GDM1 (cell line): ENCODE results near the gene PDLIM5.
"Not testable (repeated sequence)": the region's sequence is repeated elsewhere in the genome, so short reads cannot be mapped to it uniquely, and the experiment has no call there.

Experiments
- DNase-seq: peaks from one replicate; lab custom pipeline; 2025; lab: John Stamatoyannopoulos, UW

PDLIM5 gene

DNA sequence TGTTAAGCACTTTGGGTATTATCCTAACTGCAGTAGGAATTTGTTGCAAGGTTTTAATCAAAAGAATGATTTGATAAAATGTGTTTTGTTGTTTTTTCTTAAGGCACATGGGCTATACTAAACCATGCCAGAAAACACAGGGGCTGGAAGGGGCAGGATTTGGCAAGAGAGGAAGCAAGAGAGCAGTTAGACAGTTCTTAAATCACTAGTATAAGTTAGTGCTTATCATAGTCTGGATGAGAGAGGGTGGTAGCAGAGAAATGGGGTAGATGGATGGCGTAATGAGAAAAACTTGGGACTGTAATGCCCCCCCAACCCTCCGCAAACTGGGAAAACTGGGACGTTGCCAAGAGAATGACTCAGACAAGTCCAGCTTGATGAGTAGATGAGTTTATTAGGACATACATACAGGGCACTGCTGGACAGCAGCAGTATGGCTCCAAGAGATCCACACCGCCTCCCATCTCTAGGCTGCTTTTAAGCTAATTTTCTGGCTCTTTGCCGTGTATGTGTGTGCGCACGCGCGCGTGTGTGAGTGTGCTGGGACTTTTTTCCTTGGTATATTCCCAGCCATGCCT lies 151.5 kb downstream of the PDLIM5 start:
- no peak for DNase-seq

DNA sequence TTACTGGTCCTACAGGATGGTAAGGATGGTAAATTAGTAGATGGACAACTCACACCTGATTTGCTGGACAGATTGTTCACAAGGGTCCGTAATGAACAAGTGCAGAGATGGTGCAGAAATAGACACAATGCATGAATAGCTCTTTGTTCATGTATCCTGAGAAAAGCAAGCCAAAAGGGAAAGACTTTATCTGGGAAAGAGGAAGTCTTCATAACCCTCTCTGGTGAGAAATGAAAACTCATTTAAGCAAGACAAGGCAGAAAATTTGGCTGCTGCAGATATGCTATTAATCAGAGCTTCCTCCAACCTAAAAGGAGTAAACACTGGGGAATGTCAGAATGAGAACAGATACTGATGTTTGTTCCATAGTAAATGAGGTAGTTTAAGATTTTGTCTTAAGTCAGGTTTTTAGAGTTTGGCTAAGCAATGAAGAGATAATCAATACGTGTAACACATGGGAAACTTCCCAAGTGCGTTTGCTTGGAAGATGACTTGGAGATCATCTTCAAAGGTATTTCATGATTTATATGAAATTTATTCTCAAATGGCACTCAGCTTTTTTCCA lies 153.6 kb downstream of the PDLIM5 start:
- DNase-seq: no peak

DNA sequence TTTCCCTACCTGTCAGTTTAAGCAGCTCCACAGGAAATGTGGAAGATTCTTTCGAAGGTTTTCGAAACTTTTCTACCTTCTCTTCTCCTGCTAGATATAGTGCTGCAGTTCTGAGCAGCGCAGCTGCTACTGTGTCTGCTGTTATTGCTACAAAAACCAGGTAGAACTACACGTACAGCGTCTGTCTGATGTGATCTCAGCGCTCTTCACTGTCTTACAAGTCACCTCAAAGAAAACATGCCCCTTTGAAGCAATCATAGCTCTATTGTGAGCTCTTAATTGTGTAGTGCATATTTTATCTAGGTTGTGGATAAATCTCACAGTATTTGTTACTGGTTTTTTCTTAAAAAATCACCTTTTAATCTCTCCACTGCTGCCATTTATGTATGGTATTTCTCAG lies 158.4 kb downstream of the PDLIM5 start:
- DNase-seq: no peak

DNA sequence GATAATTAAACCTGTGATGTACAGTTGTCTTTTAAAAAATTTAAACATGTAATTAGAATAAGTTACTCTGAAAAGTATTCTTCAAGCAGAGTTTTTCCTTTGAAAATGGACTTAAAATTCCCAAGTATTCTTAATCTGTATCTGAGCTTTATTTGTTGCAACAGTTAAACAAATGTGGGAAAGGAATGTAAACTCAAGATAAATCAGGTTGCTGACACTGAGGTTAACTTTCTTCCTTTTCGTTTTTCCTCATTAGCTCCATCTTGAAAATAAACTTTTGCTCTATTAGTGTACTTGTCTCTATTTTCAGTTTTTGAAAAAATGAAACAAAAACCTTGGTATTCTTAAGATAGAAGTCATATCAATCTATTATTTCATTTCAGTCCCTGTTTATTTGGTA lies 161.5 kb downstream of the PDLIM5 start:
- no peak for DNase-seq

DNA sequence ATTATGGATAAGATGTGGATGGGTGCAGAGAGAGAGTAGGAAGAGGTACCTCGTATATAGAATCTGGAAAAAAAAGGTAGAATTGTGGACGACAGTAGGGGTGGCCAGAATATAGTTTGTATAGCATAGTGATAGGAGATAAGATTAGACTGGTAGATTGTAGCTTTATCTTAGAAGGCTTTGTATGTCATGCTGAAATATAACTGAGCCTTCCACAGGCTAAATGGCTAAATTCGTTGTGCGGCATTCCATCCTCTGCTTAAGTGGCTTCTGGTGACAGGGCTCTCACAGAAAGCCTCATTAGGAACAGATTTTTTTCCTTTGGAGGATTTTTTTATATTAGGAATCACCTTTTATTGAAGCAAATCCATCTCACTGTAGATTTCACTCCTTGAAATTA lies 163.7 kb downstream of the PDLIM5 start:
- DNase-seq: no peak

DNA sequence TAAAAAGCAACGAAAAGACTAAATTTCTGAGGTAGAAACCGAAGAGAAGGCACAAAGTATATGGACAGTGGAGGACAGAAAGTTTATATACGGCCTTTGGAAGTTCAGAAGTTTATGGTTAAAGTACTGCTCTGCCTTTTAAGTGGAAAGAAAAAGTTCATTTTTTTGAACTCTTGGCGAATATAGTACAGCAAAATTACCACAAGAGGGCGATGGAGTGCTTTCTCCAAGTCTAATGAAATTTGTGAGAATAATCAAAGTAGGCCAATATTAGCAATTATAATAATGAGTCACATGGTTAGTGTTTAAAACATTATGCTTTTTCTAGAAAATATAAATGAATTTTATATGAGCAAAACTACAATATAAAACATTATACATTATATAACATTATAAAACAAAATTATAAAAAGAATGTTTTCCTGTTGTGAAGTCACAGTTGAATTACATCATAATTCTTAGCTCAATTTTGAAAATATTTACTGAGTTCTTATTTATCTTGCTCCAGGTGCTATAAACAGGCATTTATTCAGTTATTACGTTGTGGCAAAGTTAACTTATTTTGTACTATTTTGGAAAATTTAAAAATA lies 169.8 kb downstream of the PDLIM5 start:
- DNase-seq: no peak

DNA sequence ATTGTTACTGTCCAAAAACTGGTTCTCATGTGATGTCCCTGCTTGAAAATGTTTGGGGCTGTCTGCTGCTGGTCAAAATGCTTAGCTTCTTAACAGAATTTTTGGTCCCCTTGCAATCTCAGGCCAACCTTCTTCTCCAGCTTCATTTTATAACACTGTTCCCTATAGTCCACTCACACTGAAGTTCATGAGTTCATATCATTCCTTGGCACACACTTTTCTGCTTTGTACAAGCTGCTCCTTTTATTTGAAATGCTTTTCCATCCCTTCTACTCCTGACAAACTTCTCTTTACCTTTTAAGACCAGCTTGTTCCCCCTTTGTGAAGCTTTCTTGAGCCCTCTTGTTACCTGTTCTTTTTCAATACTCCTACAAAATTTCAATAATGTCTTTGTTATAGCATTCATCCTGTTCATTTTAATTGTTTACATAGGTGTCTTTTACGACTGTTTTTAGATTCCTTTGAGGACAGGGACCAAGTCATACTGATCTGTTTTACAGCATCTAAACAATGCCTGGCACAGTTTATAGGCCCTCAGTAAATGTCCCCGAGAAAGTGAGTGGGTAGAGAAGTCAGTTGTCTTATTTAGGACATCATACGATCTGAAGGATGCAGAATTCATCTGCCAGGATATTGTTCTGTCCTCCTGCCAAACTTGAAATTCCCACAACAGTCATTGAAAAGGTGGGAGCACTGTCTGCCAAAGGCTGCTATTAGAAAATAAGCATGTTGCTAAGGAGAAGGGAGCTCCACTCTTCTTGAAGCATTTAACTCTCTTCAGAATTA lies 171.6 kb downstream of the PDLIM5 start:
- no peak for DNase-seq

DNA sequence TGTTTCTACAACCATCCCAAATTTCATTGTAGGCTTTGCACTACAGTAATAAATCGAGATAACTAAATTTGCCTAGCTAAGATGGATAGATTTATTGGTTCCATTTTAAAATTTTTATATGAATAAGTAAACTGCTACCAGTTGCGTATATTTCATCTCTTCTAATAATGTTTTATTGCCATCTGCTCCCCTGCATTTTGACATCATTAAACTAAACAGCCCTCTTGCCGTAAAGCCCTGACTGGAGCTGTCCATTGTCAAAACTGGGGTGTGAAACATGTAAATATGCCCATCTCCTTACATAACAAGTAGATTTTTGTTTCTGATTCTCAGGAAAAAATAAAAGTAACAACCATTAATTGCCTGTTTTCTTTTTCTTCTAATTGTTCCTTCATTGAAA lies 175.2 kb downstream of the PDLIM5 start:
- no peak for DNase-seq

DNA sequence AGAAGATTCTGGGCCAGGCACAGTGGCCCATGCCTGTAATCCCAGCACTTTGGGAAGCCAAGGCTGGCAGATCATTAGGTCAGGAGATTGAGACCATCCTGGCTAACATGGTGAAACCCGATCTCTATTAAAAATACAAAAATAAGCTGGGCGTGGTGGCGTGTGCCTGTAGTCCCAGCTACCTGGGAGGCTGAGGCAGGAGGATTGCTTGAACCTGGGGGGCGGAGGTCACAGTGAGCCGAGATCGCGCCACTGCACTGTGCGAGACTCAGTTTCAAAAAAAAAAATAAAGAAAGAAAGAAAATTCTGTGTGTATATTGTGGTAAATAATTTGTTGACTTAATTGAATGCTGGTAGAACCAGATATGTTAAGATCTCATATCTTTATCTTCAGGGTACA lies 177.3 kb downstream of the PDLIM5 start:
- DNase-seq: not testable (repeated sequence)

DNA sequence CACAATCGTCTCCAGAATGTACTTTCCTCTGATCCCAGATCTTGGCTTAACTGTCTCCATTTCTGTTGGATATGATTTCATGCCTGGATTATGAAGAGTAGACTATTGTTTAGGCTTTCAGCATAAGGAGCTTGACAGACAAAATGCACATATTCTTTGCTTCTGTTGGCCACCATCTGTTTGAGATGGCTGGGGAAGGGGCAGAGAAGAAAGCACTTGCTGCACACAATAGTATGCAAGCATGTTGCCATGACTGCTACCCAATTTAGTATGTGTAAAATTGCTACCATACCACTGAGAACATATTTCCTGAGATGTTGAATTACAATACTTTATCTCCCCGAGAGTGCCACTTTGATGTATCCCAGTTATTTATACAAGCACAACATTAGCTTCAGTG lies 178.1 kb downstream of the PDLIM5 start:
- DNase-seq: no peak

DNA sequence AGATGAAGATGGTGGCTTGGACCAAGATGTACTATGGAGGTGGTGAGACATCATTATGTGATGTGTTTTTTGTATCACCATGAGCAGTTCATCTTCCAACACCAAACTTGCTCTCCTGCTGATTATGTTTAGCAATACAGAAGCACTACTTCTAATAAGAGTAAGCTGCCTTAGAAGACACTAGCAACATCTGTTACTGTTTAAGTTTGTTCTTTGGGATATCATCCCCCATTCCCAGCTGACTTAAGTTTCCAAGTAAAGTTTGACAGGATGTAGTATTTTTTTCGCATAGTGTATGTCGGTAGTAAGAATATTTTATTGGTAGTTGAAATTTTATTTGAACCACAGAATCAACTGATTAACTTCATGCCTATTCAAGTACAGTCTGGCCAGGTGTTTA lies 182.5 kb downstream of the PDLIM5 start:
- no peak for DNase-seq

DNA sequence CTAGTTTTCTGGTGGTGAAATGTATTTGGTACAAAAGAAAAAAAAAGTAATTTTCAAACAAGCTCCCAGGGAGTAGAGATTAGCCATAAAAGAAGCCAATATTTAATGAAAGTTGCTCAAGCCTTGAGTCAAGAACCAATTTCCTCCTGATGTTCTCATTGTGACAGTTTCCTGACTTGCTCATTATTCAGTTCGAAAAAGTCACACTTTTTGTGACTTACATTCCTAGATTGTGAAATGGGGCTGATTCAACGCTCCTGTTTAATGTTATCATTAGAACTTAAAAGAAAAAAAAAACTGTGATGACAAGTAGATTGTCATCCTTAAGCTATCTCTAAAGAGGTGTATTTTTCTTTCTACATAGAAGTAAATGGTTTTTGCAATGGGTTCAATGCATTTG lies 183.4 kb downstream of the PDLIM5 start:
- no peak for DNase-seq

DNA sequence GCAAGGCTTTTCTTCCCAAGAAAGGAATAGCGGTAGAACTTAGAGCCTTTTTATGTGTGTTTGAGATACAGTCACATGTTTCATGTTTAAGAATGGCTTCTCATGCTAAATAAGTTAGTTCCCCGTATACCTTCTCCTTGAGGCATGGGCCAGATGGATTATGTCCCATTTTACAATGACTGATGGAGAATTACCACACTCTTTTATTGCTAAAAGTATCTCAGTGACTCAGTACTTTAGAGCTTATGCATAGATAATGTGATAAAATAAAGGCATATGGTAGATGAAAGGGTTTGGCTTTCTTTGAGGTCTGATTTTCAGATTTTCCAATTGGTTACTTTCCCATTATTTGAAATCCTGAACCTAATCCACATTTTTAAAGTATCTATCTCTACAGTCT lies 184.3 kb downstream of the PDLIM5 start:
- no peak for DNase-seq

DNA sequence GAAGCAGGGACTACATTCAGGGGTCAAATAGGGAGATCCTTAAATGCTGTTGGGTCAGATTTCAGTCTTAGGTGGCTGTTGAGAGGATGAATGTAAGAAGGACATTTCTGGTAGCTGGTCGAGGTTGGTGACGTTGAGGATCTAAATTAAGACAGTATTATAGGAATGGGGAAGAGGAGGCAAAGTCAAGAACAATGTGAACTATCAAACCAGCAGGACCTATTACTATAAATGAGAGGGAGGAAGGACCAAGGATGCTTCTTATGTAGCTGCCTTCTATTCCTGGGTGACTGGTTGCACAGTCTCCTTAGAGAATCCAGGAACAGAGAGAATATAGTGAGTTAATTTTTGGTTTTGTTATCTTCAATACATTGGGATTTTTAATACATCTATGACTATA lies 187.6 kb downstream of the PDLIM5 start:
- no peak for DNase-seq

DNA sequence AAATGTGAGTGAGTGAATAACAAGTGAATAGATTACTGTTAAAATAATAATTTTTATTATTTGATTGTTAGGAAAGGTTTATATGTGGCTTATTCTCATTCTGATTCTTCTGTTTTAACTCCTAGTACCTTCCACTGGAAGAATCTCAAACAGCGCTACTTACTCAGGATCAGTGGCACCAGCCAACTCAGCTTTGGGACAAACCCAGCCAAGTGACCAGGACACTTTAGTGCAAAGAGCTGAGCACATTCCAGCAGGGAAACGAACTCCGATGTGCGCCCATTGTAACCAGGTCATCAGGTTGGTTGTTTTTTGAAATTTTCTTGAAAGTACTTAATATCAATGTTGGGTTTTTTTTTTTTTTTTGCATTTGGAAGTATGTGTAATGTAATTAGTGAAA lies 188.4 kb downstream of the PDLIM5 start:
- DNase-seq: no peak

DNA sequence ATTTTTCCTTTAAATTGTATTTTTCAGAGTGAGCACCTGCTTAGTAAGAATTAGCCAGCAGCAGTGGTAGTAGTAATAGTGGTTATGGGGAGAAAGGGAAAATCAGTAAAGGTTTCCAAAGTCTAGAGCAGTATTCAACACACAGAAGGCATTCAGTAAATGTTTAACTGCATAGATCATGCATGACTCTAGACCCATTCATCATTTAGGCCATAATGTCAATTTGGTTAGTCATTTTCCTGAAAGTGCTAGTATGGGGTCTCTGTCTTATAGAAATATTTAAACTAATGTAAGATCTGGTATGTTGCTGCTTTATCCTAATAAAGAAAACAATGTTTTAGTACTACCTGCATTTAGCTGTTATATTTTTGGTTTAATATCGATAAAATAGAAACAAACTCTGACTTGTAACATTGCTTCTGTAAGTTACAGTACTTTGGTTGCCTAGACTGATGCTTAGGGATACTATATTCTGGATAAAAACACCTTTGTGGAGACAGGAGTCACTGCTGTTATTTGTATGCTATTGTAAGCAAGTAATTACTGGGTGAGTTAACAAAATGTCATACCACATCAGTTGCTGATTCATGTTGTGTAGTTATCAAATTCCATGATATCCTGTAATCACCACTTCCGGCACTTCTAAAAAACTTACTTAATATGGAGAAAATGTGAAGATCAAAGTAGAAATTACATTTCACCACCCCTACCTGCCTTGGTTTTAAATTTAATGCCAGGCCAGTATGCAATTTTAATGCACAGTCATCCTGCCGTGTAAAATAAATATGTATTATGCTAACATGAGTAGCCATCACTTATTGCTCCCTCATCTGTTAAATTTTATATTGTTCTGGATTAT lies 190.2 kb downstream of the PDLIM5 start:
- no peak for DNase-seq

DNA sequence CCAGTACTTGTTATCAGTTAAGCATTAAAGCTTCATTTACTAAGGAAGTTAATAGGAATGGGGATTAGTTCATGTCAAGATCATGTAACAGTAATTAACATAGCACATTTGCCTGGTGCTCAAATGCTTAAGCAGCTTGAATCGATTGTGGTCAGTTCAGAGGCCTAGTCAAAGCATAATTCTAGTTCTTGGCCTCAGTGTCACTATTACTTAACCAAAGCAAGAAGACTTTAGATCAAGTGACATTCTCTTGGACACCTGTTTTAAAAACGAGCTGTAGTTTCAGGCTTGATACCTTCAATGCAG lies 190.8 kb downstream of the PDLIM5 start:
- no peak for DNase-seq

DNA sequence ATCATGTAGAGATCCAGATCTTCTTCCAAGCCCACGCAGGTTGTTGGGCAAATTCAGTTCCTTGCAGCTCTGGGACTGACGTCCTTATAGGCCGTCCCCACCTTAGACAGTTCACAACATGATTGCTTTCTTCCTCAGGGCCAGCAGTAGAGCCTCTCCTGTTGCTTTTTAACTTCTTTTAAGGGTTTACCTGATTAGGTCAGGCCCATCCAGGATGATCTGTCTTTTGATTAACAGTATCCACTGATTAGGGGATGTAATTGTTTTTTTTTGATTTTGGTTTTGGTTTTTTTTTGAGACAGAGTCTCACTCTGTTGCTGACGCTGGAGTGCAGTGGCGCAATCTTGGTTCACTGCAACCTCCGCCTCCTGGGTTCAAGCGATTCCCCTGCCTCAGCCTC lies 197.0 kb downstream of the PDLIM5 start:
- no peak for DNase-seq

DNA sequence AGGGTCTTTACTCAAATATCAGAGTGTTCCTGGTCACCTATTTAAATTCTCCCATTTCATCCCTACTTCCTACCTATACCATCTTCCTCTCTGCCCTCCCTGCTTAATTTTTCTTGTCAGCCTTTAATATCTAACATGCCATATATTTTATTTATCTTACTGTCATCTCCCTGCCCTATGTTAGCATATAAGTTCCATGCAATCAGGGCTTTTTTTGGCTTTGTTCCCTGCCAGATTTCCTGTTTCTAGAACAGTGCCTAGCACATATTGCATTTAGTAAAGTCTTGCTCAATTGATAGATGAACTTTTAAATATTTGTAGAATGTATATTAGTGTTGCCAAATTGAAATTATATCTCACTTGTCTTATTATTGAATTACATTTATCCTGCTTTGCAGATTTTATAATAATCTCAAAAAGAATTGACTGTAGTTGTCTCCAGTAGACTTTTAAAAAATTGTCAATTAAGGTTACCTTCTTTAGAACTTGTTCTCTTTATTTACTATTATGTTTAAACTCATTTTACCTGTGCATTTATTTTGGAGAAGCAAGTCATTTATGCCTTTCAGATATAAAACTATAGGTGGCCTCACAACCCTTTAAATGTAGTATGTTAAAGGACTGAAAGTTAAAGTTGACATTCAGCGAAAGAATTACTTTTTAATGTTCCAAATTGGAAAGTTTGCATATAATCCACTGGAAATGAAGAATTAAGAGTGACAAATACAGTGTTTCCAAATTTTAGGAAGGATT lies 197.8 kb downstream of the PDLIM5 start:
- no peak for DNase-seq

DNA sequence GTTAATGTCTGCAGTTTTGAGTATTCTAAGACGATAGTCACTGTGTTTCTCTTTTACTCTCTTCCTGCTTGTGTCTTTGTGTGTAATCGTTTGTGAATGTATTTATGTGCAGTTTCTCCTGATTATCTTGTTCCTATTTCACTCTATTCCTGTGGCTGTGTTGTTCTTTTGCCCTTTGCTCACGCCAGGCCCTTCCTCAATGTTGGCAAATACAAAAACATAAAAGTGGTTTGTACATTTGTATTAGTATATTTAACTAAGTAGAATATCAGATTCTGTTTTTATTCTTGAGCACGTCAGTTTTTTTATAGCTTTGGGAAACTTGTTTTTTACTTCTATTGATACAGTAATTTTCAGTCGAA lies 198.4 kb downstream of the PDLIM5 start:
- no peak for DNase-seq

DNA sequence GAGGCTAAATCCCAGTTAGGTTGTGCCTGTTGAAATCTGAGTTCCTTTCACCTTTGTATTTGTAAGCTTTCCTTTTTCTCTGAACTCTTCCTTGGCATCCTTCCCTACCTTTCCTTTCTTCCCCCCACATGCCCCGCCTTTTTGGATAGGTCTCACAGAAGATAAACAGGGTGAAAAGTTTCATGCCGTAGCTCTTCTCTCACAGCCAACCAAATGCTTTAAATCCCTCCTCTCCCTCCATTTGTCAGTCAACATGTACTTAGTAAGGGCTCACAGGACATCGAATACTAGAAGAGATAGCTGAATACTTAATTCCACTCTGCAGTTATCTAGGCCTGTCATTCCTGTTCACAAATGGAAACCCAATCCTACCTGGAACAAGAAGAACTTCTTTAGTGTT lies 198.9 kb downstream of the PDLIM5 start:
- no peak for DNase-seq

DNA sequence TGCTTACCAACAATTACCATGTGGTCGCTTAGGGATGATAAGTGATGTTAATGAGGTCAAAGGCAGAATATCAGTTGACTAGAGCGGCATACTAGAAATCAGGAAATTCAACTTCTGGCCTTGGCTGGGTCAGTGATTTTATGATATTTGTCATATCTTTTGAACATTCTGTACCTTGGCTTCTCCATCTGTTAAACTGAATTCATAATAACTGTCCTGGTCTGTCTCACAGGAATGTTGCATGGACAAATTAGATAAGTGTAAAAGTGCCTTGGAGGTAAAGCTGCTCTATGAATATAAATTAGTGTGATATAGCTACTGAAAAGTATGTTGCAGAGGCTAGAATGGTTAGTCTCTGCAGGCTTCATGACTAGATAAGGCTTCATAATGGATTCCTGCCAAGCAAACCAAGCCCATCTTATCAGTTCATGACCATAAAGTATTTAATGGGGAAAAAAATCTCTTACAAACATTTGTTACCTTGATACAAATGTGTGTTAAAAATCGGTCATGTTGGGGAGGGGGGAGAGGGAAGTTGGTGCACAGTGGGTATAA lies 201.4 kb downstream of the PDLIM5 start:
- DNase-seq: no peak
